DND-41 (cell line): Measurements from ENCODE around the gene GREM2.
A peak's percentile ranks its signal among the peaks of the same experiment; 100 is the strongest.

Experiments
- ATAC-seq: fragments of 200-7000 bp; cut with Tn5 transposase; 3 replicates; pipeline ENCODE4 v1.9.1; 2021; ENCODE audit warnings: low read depth; ENCODE audit not compliant: insufficient read depth
- DNase-seq: peaks from one replicate; pipeline ENCODE4 v3.0.0-alpha.2; 2020
- H2AFZ ChIP-seq: 2 replicates; pipeline ENCODE4 v1.6.0; 2012; ENCODE audit warnings: low read depth, low read length
- H3K27ac ChIP-seq: 2 replicates; pipeline ENCODE4 v1.5.1; 2012; ENCODE audit warnings: low read length, inconsistent platforms
- H3K27me3 ChIP-seq: fragments of 200-600 bp; sonication (generic); 2 replicates; pipeline ENCODE4 v1.6.0; 2012; ENCODE audit warnings: low read length, mild to moderate bottlenecking, inconsistent platforms; ENCODE audit not compliant: insufficient read depth, poor library complexity
- H3K36me3 ChIP-seq: 2 replicates; pipeline ENCODE4 v1.5.1; 2012; ENCODE audit warnings: low read length, inconsistent platforms; ENCODE audit not compliant: insufficient read depth
- H3K4me1 ChIP-seq: 2 replicates; pipeline ENCODE4 v1.5.1; 2012; ENCODE audit warnings: mild to moderate bottlenecking, low read length; ENCODE audit not compliant: insufficient read depth
- H3K4me2 ChIP-seq: 2 replicates; pipeline ENCODE4 v1.6.0; 2012; ENCODE audit warnings: mild to moderate bottlenecking, moderate library complexity, low read length, inconsistent platforms; ENCODE audit not compliant: insufficient read depth
- H3K4me3 ChIP-seq, 2 experiments: fragments of 200-600 bp in 1 of 2; shearing (Covaris generic) in 1 of 2; 2 replicates each; pipeline ENCODE4 v1.5.1; 2012 to 2016; ENCODE audit warnings: inconsistent platforms in 2 of 2, low read length in 2 of 2, mild to moderate bottlenecking in 2 of 2, low read depth in 1 of 2, moderate library complexity in 1 of 2
- H3K79me2 ChIP-seq: 2 replicates; pipeline ENCODE4 v1.6.0; 2012; ENCODE audit warnings: low read length, inconsistent platforms; ENCODE audit not compliant: insufficient read depth
- H3K9ac ChIP-seq: 2 replicates; pipeline ENCODE4 v1.6.0; 2012; ENCODE audit warnings: low read depth, mild to moderate bottlenecking, inconsistent platforms, low read length, moderate library complexity
- H3K9me3 ChIP-seq: 2 replicates; pipeline ENCODE4 v1.5.1; 2012; ENCODE audit warnings: low read length, moderate library complexity, mild to moderate bottlenecking, inconsistent platforms; ENCODE audit not compliant: insufficient read depth, severe bottlenecking
- H4K20me1 ChIP-seq: 2 replicates; pipeline ENCODE4 v1.6.0; 2012; ENCODE audit warnings: low read length; ENCODE audit not compliant: insufficient read depth
- CTCF ChIP-seq: IDR thresholded peaks from 2 replicates; pipeline ENCODE4 v1.5.1; 2012; ENCODE audit warnings: borderline replicate concordance, low read length, moderate library complexity, mild to moderate bottlenecking; ENCODE audit not compliant: poor library complexity, severe bottlenecking; ENCODE audit errors: extremely low read depth
- EZH2 ChIP-seq: IDR thresholded peaks from 3 replicates; pipeline ENCODE4 v1.6.1; 2012; ENCODE audit warnings: borderline replicate concordance, low read depth, mild to moderate bottlenecking, moderate library complexity, low read length, inconsistent platforms; ENCODE audit not compliant: severe bottlenecking

Gene GREM2

GRCh38 chr1:240455228-240455821 is 156.6 kb downstream of the GREM2 start:
- DNase-seq = peak; percentile 6

GRCh38 chr1:240445369-240445768 is 166.6 kb downstream of the GREM2 start:
- TF ChIP-seq CTCF = no peak
- Histone ChIP-seq H3K4me1 (no peaks in the 10 kb centered on the region), H4K20me1 (no peaks in the 10 kb centered on the region), H3K9me3 (no peaks in the 10 kb centered on the region), H3K27me3 (no peaks in the 10 kb centered on the region), H3K4me2 (no peak overlapping the region), H3K36me3 (no peaks in the 10 kb centered on the region), H3K27ac (no peak overlapping the region), H2AFZ (no peak overlapping the region), H3K79me2 (no peaks in the 10 kb centered on the region), H3K9ac (no peak overlapping the region), H3K4me3 (no peak overlapping the region)
- ATAC-seq (no peak), DNase-seq (no peak)

More at GRCh38 chr1:240455228-240455821, 156.6 kb downstream of the GREM2 start:
- no peaks in the 10 kb centered on the region for H3K9me3 ChIP-seq
- H3K4me1 ChIP-seq = no peaks in the 10 kb centered on the region
- no peaks in the 10 kb centered on the region for H3K27me3 ChIP-seq
- H3K79me2 ChIP-seq = no peaks in the 10 kb centered on the region
- TF ChIP-seq CTCF (peak; percentile 64), EZH2 (no peak)
- H4K20me1 ChIP-seq = no peaks in the 10 kb centered on the region
- ATAC-seq = peak; percentile 67
- H3K4me3 ChIP-seq = no peak overlapping the region
- no peak overlapping the region for H3K27ac ChIP-seq
- H3K36me3 ChIP-seq = no peaks in the 10 kb centered on the region
- H3K9ac ChIP-seq = no peak overlapping the region
- H3K4me2 ChIP-seq = no peak overlapping the region
- H2AFZ ChIP-seq = no peak overlapping the region

GRCh38 chr1:240441669-240442068 is 170.3 kb downstream of the GREM2 start:
- H3K9me3 ChIP-seq = no peaks in the 10 kb centered on the region

More at GRCh38 chr1:240441669-240442068, 170.3 kb downstream of the GREM2 start:
- Histone ChIP-seq H3K27me3 (no peaks in the 10 kb centered on the region), H3K4me3 (no peak overlapping the region), H3K4me1 (no peaks in the 10 kb centered on the region), H2AFZ (no peak overlapping the region), H4K20me1 (no peaks in the 10 kb centered on the region), H3K9ac (no peak overlapping the region), H3K27ac (no peak overlapping the region), H3K36me3 (no peaks in the 10 kb centered on the region), H3K4me2 (no peak overlapping the region), H3K79me2 (no peaks in the 10 kb centered on the region)
- no peak for ATAC-seq
- no peak for TF ChIP-seq CTCF
- TF ChIP-seq EZH2 = no peak
- no peak for DNase-seq
